Panc1 (cell line): ENCODE measurements around the gene CSMD2. TPM values are rescaled to one million over a fixed set of nuclear protein-coding genes. Genes with fewer than 3 reads are reported as not detected.

Source experiments
- ATAC-seq: fragments of 200-7000 bp; cut with Tn5 transposase; 2 replicates; pipeline ENCODE4 v1.9.1; 2020; ENCODE audit warnings: mild to moderate bottlenecking, moderate library complexity
- BruUV-seq: library from RNA; stranded (reverse); fragments of 400-500 nt; replicated peaks from 2 replicates; lab custom pipeline; 2021; lab: Mats Ljungman, UMichigan
- CTCF ChIA-PET: fragments of 300-600 bp; sonication (Branson Sonifier 250); formaldehyde crosslinking; loops from one replicate; lab custom pipeline; 2022; ENCODE audit warnings: antibody characterized with exemption; lab: Charles Lee
- POLR2A ChIA-PET: fragments of 300-600 bp; sonication (Branson Sonifier 250); formaldehyde crosslinking; loops from one replicate; lab custom pipeline; 2022; ENCODE audit warnings: antibody characterized with exemption; lab: Charles Lee
- DNase-seq: peaks from one replicate; pipeline ENCODE4 v3.0.0-alpha.2; 2010; ENCODE audit warnings: low read depth, low spot score
- H3K27ac ChIP-seq: 2 replicates; pipeline ENCODE4 v1.5.1; 2011; ENCODE audit warnings: mild to moderate bottlenecking, low read length, inconsistent platforms
- H3K27me3 ChIP-seq: fragments of 200-500 bp; sonication (Bioruptor generic); 2 replicates; pipeline ENCODE4 v1.6.0; 2014; ENCODE audit warnings: low read length, inconsistent platforms; ENCODE audit not compliant: control insufficient read depth, insufficient read depth
- H3K36me3 ChIP-seq: fragments of 200-500 bp; sonication (Bioruptor generic); 2 replicates; pipeline ENCODE4 v1.5.1; 2014; ENCODE audit warnings: inconsistent platforms, mild to moderate bottlenecking, low read length, moderate library complexity; ENCODE audit not compliant: control insufficient read depth, insufficient read depth
- H3K4me1 ChIP-seq: 2 replicates; pipeline ENCODE4 v1.5.1; 2011; ENCODE audit warnings: inconsistent platforms, mild to moderate bottlenecking, low read length, moderate library complexity; ENCODE audit not compliant: control insufficient read depth, insufficient read depth
- H3K4me3 ChIP-seq, 2 experiments: 2 replicates each; pipeline ENCODE4 v1.5.1; 2011 to 2012; ENCODE audit warnings: low read depth in 2 of 2, low read length in 2 of 2, mild to moderate bottlenecking in 2 of 2, inconsistent platforms in 1 of 2, moderate library complexity in 1 of 2
- H3K9me3 ChIP-seq: fragments of 200-500 bp; sonication (Bioruptor generic); 2 replicates; pipeline ENCODE4 v1.5.1; 2014; ENCODE audit warnings: low read depth, mild to moderate bottlenecking, inconsistent platforms, low read length, moderate library complexity; ENCODE audit not compliant: control insufficient read depth, insufficient read depth
- POLR2AphosphoS5 ChIP-seq: IDR thresholded peaks from 2 replicates; pipeline ENCODE4 v1.6.1; 2012; ENCODE audit warnings: mild to moderate bottlenecking, low read depth, low read length, moderate library complexity
- SIN3A ChIP-seq: IDR thresholded peaks from 2 replicates; pipeline ENCODE4 v1.6.1; 2012; ENCODE audit warnings: low read depth, mild to moderate bottlenecking, low read length, moderate library complexity, borderline replicate concordance; ENCODE audit not compliant: insufficient read depth
- TCF7L2 ChIP-seq: IDR thresholded peaks from 2 replicates; pipeline ENCODE4 v1.6.1; 2011; ENCODE audit warnings: mild to moderate bottlenecking, low read depth, low read length, inconsistent platforms
- in situ Hi-C: cut with HindIII; loops from 2 replicates; pipeline ENCODE4 v1.10.0; 2016; ENCODE audit warnings: low sequenced_read_pairs, low pct_unique_long_range_greater_than_20kb
- intact Hi-C: fragments of 100-400 bp; cut with micrococcal nuclease; formaldehyde crosslinking; loops from one replicate; pipeline ENCODE4 v1.10.0; 2022; ENCODE audit not compliant: unreplicated experiment
- total RNA-seq: library from RNA; stranded (reverse); gene quantifications from one replicate; pipeline ENCODE4 v1.2.1, GENCODE V29; 2021; ENCODE audit not compliant: unreplicated experiment
- TF ChIP-seq, protein P1 (sequence below), 2 experiments: IDR thresholded peaks; 2 replicates each; pipeline ENCODE4 v1.6.1; 2011 to 2012; ENCODE audit warnings: low read depth in 2 of 2, control low read depth in 1 of 2, low read length in 1 of 2, mild to moderate bottlenecking in 1 of 2, moderate library complexity in 1 of 2; ENCODE audit not compliant: insufficient read depth in 1 of 2
- TF ChIP-seq, protein P2 (sequence below): fragments of 450-650 bp; IDR thresholded peaks from 2 replicates; pipeline ENCODE4 v1.5.1; 2017; ENCODE audit warnings: mild to moderate bottlenecking

CSMD2 gene
- total RNA-seq, 1 experiment from 2014 or later = not detected

DNA sequence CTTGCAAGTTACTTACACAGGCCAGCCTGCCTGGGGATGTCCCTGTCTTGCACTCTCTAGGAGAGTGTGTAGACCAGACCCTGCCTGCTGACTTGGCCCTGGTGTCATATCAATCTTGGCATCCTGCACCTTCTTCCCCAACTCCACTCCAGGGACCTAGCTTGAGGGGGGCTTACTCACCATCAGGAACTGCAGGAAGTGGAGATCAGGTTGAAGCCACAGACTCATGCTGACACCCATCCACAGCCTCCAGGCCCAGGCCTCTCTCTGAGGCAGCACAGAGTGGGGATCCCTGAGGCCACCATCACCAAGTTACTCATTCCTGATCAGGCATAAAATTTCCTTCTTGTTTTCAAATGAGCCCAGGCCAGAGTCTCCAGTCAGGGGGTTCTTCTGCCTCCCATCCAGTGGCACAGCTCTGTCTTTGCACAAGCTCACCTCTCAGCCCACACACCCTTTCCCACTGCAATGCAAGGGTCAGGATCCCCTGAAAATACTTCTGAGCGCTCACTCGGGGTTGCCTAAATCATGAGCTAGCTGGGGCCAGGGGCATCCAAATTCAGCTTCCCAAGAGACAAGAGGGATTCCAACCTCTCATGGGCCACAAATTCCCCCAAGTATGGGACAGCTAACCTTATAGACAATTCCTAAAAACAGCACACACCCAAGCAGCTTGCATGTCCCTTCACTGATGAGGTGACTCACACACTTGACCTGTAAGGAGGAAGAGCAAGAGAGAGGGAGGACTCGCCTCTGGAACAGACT lies 33.5 kb downstream of the CSMD2 start:
- ChIA-PET CTCF (no interaction called here), POLR2A (no interaction called here)
- ATAC-seq (no peak), DNase-seq (no peak)
- no peak for TF ChIP-seq POLR2AphosphoS5
- TF ChIP-seq, protein P1, sequence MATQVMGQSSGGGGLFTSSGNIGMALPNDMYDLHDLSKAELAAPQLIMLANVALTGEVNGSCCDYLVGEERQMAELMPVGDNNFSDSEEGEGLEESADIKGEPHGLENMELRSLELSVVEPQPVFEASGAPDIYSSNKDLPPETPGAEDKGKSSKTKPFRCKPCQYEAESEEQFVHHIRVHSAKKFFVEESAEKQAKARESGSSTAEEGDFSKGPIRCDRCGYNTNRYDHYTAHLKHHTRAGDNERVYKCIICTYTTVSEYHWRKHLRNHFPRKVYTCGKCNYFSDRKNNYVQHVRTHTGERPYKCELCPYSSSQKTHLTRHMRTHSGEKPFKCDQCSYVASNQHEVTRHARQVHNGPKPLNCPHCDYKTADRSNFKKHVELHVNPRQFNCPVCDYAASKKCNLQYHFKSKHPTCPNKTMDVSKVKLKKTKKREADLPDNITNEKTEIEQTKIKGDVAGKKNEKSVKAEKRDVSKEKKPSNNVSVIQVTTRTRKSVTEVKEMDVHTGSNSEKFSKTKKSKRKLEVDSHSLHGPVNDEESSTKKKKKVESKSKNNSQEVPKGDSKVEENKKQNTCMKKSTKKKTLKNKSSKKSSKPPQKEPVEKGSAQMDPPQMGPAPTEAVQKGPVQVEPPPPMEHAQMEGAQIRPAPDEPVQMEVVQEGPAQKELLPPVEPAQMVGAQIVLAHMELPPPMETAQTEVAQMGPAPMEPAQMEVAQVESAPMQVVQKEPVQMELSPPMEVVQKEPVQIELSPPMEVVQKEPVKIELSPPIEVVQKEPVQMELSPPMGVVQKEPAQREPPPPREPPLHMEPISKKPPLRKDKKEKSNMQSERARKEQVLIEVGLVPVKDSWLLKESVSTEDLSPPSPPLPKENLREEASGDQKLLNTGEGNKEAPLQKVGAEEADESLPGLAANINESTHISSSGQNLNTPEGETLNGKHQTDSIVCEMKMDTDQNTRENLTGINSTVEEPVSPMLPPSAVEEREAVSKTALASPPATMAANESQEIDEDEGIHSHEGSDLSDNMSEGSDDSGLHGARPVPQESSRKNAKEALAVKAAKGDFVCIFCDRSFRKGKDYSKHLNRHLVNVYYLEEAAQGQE (IDR thresholded peaks at IDR 0.05; ENCODE audit: insufficient read depth in 1 of 2, low read depth in 2 of 2, low read length in 1 of 2) = no peak
- no peak for TF ChIP-seq TCF7L2
- BruUV-seq = no TSS peak
- intact Hi-C loops = no loop called here
- H3K4me1 ChIP-seq = no peaks in the 10 kb centered on the region
- H3K27me3 ChIP-seq = no peaks in the 10 kb centered on the region; the same call in 1 of the 2 replicates
- H3K27ac ChIP-seq = no peak overlapping the region
- in situ Hi-C loops = no loop called here
- no peaks in the 10 kb centered on the region for H3K9me3 ChIP-seq
- no peak overlapping the region for H3K4me3 ChIP-seq
- no peaks in the 10 kb centered on the region for H3K36me3 ChIP-seq

- Histone ChIP-seq H3K9me3 (no peaks in the 10 kb centered on the region), H3K27ac (no peak overlapping the region), H3K27me3 (no peaks in the 10 kb centered on the region; the same call in 1 of the 2 replicates), H3K36me3 (no peaks in the 10 kb centered on the region), H3K4me1 (no peaks in the 10 kb centered on the region), H3K4me3 (no peak overlapping the region)
- DNase-seq (no peak), ATAC-seq (no peak)
- BruUV-seq = no TSS peak
- intact Hi-C loops = no loop called here
- in situ Hi-C loops = no loop called here
- ChIA-PET POLR2A (no interaction called here), CTCF (no interaction called here)
- TF ChIP-seq, protein P1 (IDR thresholded peaks at IDR 0.05; ENCODE audit: insufficient read depth in 1 of 2, low read depth in 2 of 2, low read length in 1 of 2) = no peak
- TF ChIP-seq, protein P2, sequence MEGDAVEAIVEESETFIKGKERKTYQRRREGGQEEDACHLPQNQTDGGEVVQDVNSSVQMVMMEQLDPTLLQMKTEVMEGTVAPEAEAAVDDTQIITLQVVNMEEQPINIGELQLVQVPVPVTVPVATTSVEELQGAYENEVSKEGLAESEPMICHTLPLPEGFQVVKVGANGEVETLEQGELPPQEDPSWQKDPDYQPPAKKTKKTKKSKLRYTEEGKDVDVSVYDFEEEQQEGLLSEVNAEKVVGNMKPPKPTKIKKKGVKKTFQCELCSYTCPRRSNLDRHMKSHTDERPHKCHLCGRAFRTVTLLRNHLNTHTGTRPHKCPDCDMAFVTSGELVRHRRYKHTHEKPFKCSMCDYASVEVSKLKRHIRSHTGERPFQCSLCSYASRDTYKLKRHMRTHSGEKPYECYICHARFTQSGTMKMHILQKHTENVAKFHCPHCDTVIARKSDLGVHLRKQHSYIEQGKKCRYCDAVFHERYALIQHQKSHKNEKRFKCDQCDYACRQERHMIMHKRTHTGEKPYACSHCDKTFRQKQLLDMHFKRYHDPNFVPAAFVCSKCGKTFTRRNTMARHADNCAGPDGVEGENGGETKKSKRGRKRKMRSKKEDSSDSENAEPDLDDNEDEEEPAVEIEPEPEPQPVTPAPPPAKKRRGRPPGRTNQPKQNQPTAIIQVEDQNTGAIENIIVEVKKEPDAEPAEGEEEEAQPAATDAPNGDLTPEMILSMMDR = no peak
- TF ChIP-seq TCF7L2 (no peak), SIN3A (no peak), POLR2AphosphoS5 (no peak)
Observed at GRCh38 chr1:34130306-34130705, 34.7 kb downstream of the CSMD2 start.
